HAP-1 (cell line): ENCODE measurements around the gene ZNF275.

Experiments
- DNase-seq, 2 experiments: peaks; one replicate each; pipeline ENCODE4 v3.0.0-alpha.2; 2016 to 2020; ENCODE audit warnings: low spot score in 2 of 2
- H3K27me3 ChIP-seq: fragments of 250-450 bp; sonication (Bioruptor Pico); 2 replicates; pipeline ENCODE4 v1.5.1; 2020; ENCODE audit warnings: low read depth, mild to moderate bottlenecking, moderate library complexity
- H3K36me3 ChIP-seq: fragments of 250-450 bp; sonication (Bioruptor Pico); replicated peaks from 2 replicates; pipeline ENCODE4 v1.5.1; 2020; ENCODE audit warnings: mild to moderate bottlenecking
- H3K4me1 ChIP-seq: fragments of 250-450 bp; sonication (Bioruptor Pico); 2 replicates; pipeline ENCODE4 v1.5.1; 2020; ENCODE audit warnings: mild to moderate bottlenecking
- H3K4me3 ChIP-seq: fragments of 250-450 bp; sonication (Bioruptor Pico); 2 replicates; pipeline ENCODE4 v1.5.1; 2020; ENCODE audit warnings: mild to moderate bottlenecking, moderate library complexity
- H3K9me3 ChIP-seq: fragments of 250-450 bp; sonication (Bioruptor Pico); 2 replicates; pipeline ENCODE4 v1.5.1; 2020; ENCODE audit warnings: mild to moderate bottlenecking, moderate library complexity
- in situ Hi-C: fragments of 300-500 bp; cut with MboI; formaldehyde crosslinking; loops from 3 replicates; pipeline ENCODE4 v1.14.3; 2020; ENCODE audit warnings: low sequenced_read_pairs, inconsistent platforms, mixed read lengths

The ZNF275 gene

DNA sequence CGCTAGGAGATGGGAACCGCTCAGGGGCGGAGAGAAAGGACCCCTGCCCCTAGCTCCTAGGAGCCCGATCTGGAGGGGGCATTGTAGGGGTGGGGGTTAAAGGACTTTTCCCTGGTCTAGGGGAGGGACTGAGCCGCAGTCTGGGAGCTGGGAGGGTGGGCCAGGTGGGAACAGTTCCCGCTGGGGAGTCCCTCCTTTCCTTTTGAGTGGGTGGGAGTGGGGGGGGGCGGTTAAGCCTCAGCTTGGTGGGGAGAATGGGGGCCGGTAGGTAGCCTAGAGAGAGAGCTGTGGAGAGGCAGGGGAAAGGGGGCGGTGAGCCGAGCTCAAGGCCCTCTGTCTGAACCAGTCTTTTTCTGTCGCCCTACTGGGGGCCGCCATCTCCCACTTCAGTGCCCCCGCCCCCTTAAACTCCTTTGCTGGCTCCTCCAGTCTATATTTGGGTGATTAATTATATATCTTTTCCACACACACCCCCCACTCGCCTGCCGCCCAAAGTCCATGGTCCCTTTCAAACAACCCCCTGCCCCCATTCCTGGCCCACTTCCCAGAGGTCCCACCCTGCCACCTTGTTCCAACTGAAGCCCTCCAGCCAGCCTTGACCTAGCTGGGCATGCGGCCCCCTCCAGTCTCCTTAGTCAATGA lies 822 bp downstream of the ZNF275 start:
- Histone ChIP-seq H3K27me3 (peaks cover 8% of the 10 kb centered on the region; the same call in 1 of the 2 replicates), H3K4me3 (peak overlapping the region; percentile 78), H3K9me3 (no peaks in the 10 kb centered on the region), H3K36me3 (peaks cover 24% of the 10 kb centered on the region), H3K4me1 (peaks cover 7% of the 10 kb centered on the region)
- in situ Hi-C loops: no loop called here
- DNase-seq: no peak

DNA sequence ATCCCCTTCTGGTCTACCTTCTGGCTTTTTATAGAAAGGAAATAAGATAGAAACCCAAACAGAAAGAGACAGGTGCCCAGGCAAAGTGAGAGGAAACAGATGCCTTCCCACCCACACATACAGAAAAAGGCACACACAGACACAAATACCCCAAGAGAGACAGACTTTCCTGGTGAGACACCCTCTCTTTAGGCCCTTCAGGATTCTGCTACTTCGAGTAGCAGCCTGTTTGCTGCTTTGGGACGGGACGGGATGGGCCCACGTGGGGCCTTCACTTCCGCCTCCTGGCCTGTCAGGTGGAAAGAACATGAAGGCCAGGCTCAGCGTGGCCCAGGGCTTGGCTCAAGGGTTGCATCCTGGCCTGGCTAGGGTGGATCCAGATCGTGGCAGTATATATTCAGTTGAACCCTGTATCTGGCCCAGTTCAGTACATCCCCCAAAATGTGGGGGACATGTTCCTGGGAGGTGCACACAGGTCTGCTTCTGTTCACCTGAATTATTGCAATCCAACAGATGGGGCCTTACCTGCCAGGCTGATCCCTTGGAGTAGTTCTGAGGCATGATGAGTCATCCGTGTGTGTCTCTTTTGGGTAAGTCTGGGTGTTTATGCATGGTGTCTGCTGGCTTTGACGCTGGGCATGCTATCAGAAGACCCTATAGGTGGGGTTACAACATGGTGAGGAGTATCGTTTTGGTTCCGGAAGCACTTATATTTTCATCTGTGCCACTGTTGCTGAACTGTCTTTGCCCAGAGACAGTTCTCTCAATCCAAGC lies 2.4 kb downstream of the ZNF275 start:
- Histone ChIP-seq H3K4me1 (peaks cover 7% of the 10 kb centered on the region), H3K27me3 (no peaks in the 10 kb centered on the region), H3K9me3 (no peaks in the 10 kb centered on the region), H3K4me3 (no peak overlapping the region), H3K36me3 (peaks cover 24% of the 10 kb centered on the region)
- no peak for DNase-seq
- in situ Hi-C loops: no loop called here

DNA sequence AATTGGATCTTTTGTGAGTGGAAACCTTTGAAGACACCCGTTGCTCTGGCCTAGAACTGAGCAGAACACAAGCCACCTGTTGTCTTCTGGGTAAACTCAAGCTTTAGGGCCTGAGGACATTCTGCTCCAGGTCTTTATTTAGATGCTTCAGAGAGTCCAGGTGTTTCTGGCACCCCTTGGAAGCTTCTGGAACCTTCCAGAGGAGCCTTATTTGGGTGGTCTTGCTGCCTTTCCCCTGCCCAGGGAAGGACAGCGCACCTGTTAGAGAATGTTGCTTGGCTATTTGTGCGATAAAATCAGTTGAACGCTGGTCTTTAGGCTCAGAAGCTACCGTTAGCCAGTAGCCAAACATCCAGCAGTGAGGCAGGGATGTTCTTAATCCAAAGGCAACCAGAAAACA lies 3.0 kb downstream of the ZNF275 start:
- Histone ChIP-seq H3K4me3 (no peak overlapping the region), H3K27me3 (no peaks in the 10 kb centered on the region), H3K36me3 (peaks cover 24% of the 10 kb centered on the region), H3K9me3 (no peaks in the 10 kb centered on the region), H3K4me1 (peaks cover 7% of the 10 kb centered on the region)
- DNase-seq: no peak
- in situ Hi-C loops: no loop called here

DNA sequence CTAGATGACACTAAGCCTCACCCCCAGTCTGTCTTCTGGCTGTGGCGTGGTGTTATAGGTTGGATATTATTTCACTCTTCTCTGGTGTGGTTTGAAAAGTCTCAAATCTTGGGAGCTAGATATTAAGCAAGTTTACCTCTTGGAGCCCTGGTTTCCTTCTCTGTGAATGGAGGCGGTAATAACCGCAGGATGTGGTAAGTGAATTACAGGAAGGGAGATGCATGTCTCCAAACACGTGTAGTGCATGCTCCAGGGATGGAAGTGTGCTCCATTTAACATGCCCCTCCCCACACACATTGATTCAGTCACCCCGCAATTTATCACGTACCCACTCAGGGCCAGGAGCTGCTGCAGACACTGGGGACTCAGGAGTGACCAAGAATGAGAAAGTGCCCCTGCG lies 4.9 kb downstream of the ZNF275 start:
- Histone ChIP-seq H3K4me1 (no peaks in the 10 kb centered on the region), H3K36me3 (peaks cover 24% of the 10 kb centered on the region), H3K4me3 (no peak overlapping the region), H3K9me3 (no peaks in the 10 kb centered on the region), H3K27me3 (no peaks in the 10 kb centered on the region)
- in situ Hi-C loops: no loop called here
- no peak for DNase-seq

DNA sequence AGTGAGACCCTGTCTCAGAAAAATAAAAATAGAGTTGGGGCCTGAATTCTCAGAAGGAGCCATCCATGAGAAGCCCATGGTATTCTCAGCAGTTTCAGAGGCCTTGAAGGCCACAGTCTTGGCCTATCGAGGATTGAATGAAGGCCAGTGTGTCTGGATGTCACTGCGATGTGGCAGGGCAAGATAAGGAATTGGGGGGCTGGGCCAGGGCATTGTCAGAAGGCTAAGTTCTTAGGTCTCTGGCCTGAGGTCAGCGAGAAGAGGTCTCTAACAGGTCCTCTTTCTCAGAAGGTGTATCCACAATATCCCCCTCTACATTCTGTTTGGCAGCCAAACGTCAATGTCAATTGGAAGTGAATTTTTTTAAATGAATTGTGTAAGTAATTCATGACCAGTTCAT lies 5.7 kb downstream of the ZNF275 start:
- Histone ChIP-seq H3K36me3 (peaks cover 28% of the 10 kb centered on the region), H3K27me3 (no peaks in the 10 kb centered on the region), H3K9me3 (no peaks in the 10 kb centered on the region), H3K4me3 (no peak overlapping the region), H3K4me1 (no peaks in the 10 kb centered on the region)
- in situ Hi-C loops: no loop called here
- DNase-seq: no peak

DNA sequence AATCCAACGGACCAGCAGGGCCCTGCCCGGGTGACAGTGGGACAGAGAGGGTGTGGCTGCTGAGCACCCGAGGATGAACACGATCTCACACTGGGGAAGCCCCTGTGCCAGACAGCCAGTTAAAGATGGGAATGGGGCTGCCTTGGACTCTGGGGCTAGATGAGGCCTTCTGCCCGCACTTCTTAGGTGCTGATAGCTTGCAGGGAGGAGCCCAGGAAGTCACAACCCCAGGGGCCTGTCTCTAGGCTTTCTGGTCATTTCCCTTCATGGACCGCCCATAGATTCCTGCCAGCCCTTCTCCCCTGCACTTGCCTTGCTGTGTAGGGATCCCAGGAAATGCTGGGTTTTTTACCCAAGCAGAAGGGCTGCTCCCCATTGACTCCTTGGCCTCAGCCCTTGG lies 6.2 kb downstream of the ZNF275 start:
- Histone ChIP-seq H3K36me3 (peaks cover 30% of the 10 kb centered on the region), H3K27me3 (no peaks in the 10 kb centered on the region)
- DNase-seq: no peak

DNA sequence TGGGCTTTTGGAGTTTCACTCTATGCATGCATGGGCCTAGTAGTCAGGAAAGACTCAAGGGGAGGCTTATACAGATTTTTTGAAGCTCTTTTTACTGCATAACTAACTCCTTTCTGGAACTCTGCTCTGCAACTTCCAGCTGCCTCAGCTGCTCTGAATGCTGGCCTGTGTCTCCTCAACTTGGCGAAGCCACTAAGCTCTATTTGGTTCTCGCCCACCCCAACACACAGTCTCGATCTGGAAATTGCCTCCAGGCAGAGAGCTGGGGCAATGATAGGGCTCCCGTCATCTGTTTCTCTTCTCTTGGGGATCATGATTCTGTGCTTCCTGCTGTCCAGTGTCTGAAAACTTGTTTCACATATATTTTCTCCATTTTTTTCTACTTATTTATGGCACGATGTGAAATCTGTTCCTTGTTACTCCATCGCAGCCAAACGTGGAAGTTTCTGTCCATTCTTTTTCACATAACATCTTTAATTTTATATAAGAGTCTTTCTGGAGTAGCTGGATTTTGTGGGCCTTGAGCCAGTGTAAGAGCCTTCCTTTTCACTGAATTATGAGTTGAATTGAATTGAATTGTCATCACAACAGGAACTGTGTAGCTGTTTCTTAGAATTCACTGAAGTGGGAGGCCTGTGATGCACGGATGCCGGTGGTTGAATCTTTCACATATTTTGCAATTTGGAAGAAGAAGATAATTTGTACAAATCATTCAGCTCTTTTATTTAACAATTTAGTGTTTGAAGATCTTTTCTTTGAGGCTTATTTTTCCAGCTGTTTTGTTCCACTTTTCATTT lies 9.0 kb downstream of the ZNF275 start:
- no peak overlapping the region for H3K4me3 ChIP-seq
- no peaks in the 10 kb centered on the region for H3K9me3 ChIP-seq
- H3K36me3 ChIP-seq: peaks cover 38% of the 10 kb centered on the region
- H3K27me3 ChIP-seq: no peaks in the 10 kb centered on the region
- in situ Hi-C loops: no loop called here
- no peaks in the 10 kb centered on the region for H3K4me1 ChIP-seq
- no peak for DNase-seq

More for the DNA sequence above, 6.2 kb downstream of the ZNF275 start:
- Histone ChIP-seq H3K4me3 (no peak overlapping the region), H3K4me1 (no peaks in the 10 kb centered on the region), H3K9me3 (no peaks in the 10 kb centered on the region)
- in situ Hi-C loops: no loop called here

DNA sequence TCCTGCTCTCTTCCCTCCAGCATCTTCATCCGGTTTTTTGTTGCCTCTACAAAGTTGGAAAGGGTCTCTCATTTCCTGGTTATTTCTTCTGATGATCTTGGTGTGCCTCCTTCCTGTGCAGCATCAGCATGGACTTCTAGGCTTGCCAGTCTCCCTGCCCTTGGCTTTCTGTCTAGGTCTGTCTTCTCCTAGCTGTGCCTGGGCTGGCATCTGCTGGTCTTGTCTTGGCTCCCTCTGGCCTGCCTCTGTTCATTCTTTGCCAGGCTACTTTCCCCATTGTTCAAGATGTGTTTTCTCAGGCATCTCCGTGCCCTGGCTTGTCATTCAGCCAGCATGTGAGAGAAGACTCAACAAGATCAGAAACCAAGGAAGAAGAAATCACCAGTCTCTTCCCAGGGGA lies 9.7 kb downstream of the ZNF275 start:
- Histone ChIP-seq H3K4me3 (no peak overlapping the region), H3K4me1 (no peaks in the 10 kb centered on the region), H3K36me3 (peaks cover 38% of the 10 kb centered on the region), H3K27me3 (no peaks in the 10 kb centered on the region), H3K9me3 (no peaks in the 10 kb centered on the region)
- no peak for DNase-seq
- in situ Hi-C loops: no loop called here

DNA sequence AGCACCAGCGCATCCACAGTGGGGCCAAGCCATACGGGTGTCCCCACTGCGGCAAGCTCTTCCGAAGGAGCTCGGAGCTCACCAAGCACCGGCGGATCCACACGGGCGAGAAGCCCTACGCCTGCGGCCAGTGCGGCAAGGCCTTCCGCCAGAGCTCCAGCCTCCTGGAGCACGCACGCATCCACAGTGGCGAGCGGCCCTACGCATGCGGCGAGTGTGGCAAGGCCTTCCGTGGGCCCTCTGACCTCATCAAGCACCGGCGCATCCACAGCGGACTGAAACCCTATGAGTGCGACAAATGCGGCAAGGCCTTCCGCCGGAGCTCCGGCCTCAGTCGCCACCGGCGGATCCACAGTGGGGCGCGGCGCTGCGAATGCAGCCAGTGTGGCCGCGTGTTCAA lies 13.6 kb downstream of the ZNF275 start:
- no peak for DNase-seq
- Histone ChIP-seq H3K36me3 (peaks cover 42% of the 10 kb centered on the region), H3K27me3 (no peaks in the 10 kb centered on the region), H3K9me3 (no peaks in the 10 kb centered on the region), H3K4me1 (no peaks in the 10 kb centered on the region), H3K4me3 (no peak overlapping the region)
- in situ Hi-C loops: no loop called here

DNA sequence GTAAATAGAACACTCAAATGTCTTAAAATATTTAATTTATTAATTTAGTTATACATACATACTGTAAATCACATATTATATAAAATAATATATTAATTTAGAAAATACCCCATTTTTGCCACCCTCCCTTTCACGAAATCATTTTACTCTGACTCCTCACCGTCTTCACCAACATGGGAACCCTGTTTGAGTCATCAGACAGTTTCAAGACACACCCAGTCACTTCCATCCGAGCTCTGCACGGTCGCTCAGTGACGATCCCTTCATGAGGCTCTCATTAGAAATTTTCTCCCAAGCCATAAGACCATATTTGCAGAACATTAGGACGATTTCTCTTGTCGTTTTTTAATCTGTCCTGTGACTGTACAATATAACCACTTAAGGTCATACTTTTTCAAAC lies 14.5 kb downstream of the ZNF275 start:
- no peaks in the 10 kb centered on the region for H3K9me3 ChIP-seq
- no peaks in the 10 kb centered on the region for H3K4me1 ChIP-seq
- DNase-seq: no peak
- no peaks in the 10 kb centered on the region for H3K27me3 ChIP-seq
- H3K36me3 ChIP-seq: peaks cover 42% of the 10 kb centered on the region
- no peak overlapping the region for H3K4me3 ChIP-seq
- in situ Hi-C loops: no loop called here

DNA sequence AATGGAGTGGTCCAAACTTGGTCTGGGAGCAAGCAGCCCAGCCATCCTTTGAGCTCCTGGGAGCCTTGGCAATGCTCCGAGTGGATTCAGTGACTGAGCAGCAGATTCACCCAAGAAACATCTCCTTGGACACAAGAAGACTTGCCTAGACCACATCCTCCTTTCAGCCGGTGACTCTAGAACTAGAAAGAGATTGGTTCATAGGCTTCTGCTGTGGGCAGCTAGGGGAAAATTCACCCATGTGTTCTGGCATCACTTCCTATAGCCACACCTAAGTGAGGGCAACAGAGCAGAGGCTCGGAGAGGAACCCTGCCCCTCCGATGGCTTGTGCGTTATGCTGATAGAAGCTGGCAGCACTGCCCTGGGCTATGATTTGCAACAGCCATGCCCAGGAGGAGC lies 16.0 kb downstream of the ZNF275 start:
- no peak for DNase-seq
- Histone ChIP-seq H3K9me3 (no peaks in the 10 kb centered on the region), H3K36me3 (peaks cover 37% of the 10 kb centered on the region), H3K4me1 (no peaks in the 10 kb centered on the region), H3K27me3 (no peaks in the 10 kb centered on the region), H3K4me3 (no peak overlapping the region)
- in situ Hi-C loops: no loop called here

DNA sequence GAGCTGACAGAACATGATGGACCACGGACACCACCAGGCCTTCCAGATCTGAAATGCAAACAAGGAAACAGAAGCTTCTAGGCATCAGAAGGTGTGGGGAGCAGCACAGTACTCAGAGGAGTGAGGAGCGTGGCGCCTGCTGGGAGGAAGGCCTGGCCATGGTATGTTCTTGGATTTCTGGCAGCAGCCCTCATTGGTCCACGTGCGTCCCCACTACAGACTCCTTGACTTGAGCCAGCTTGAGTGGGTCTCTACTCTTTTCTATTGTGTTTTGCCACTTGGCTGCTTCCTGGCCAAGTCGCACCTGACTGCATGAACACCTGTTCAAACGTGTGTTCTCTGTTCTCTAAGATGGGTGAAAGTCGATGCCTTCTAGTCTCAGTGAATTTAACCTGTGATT lies 18.0 kb downstream of the ZNF275 start:
- no peaks in the 10 kb centered on the region for H3K4me1 ChIP-seq
- in situ Hi-C loops: no loop called here
- H3K9me3 ChIP-seq: no peaks in the 10 kb centered on the region
- DNase-seq: no peak
- H3K27me3 ChIP-seq: no peaks in the 10 kb centered on the region
- no peak overlapping the region for H3K4me3 ChIP-seq
- peaks cover 27% of the 10 kb centered on the region for H3K36me3 ChIP-seq

DNA sequence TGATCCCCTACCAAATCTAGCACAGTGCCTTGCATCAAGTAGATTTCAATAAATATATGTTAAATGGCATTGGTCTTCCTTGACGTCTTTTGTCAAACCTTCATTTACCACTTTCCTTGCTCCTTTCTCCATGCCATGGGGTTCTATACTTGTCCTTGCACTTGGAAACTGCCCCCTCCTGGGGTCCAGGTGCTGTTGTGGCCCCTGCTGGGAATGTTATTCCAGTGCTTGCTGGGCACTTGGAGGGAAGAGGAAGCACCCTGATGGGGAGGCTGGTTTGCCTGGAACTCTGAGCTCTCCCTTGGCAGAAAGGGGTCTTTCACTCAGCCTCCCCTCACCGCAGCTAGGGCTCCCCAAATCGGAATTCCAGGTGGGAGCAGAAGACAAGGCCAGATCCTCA lies 18.9 kb downstream of the ZNF275 start:
- H3K27me3 ChIP-seq: no peaks in the 10 kb centered on the region
- no peak for DNase-seq
- H3K36me3 ChIP-seq: peaks cover 18% of the 10 kb centered on the region
- H3K4me1 ChIP-seq: no peaks in the 10 kb centered on the region
- H3K9me3 ChIP-seq: no peaks in the 10 kb centered on the region; the same call in 1 of the 2 replicates
- in situ Hi-C loops: no loop called here
- no peak overlapping the region for H3K4me3 ChIP-seq

DNA sequence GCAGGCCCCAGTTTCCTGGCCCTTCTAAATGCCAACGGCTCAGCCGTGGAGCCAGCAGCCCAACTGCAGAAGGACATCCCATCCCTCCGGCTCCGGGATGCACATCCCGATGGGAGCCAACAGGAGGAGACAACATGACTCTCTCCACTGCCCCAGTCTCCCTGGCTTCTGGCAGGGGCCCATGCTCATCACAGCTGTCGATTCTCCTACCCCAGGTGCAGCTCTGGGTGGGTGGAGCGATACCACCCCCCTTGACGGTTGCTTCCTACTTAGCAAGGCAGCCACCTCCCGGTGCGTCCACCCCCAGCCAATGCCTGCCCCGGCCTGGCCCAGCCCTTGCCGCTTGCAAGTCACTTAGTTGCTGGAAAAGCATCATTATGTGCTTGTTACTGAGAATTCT lies 19.5 kb downstream of the ZNF275 start:
- in situ Hi-C loops: no loop called here
- no peaks in the 10 kb centered on the region for H3K27me3 ChIP-seq
- no peaks in the 10 kb centered on the region for H3K4me1 ChIP-seq
- H3K36me3 ChIP-seq: peaks cover 12% of the 10 kb centered on the region
- no peaks in the 10 kb centered on the region; the same call in 1 of the 2 replicates for H3K9me3 ChIP-seq
- DNase-seq: no peak
- H3K4me3 ChIP-seq: no peak overlapping the region
